ENCODE data around the gene THSD7A. TPM values are rescaled to one million over a fixed set of nuclear protein-coding genes. Genes with fewer than 3 reads are reported as not detected.

Gene THSD7A
- total RNA-seq, 1 experiment from 2014 or later = 0.68 TPM

- CTCF ChIA-PET = interaction anchor here (0.7 to 1.4 kb wide), 4 partner anchors 9 to 158 kb away, joined by 3 read pairs; no protein-coding TSS in a partner anchor
- DNase-seq (ENCODE audit: low spot score) (no peak), ATAC-seq (no peak)
- H3K36me3 Mint-ChIP-seq = 0 out of 2 replicates have a peak, but pooled peaks cover under 1% of the 10 kb centered on the region
- H3K4me1 Mint-ChIP-seq = peaks cover 19% of the 10 kb centered on the region
- H3K27me3 Mint-ChIP-seq (ENCODE audit: low read depth) = no peaks in the 10 kb centered on the region; the same call in 1 of the 2 replicates
- H3K9me3 Mint-ChIP-seq = peaks cover 16% of the 10 kb centered on the region
- TF ChIP-seq ATF3 (CRISPR knock-in tag; conservative IDR thresholded peaks at IDR 0.05) (no peak), TCF7 (CRISPR knock-in tag; IDR thresholded peaks at IDR 0.05; ENCODE audit: low read depth) (no peak), ZNF512 (CRISPR knock-in tag; IDR thresholded peaks at IDR 0.05; ENCODE audit: borderline replicate concordance) (no peak), FOXP1 (CRISPR knock-in tag; IDR thresholded peaks at IDR 0.05; ENCODE audit: borderline replicate concordance) (no peak), ZBTB43 (CRISPR knock-in tag; IDR thresholded peaks at IDR 0.05) (no peak)
- H3K27ac Mint-ChIP-seq = no peak overlapping the region
- no peak overlapping the region for H3K4me3 Mint-ChIP-seq
- POLR2A ChIA-PET = no interaction called here
Measured at GRCh38 chr7:11346302-11346701, 485.7 kb downstream of the THSD7A start.

- Mint-ChIP-seq H3K9me3 (peaks cover 12% of the 10 kb centered on the region), H3K27ac (no peak overlapping the region), H3K4me3 (no peak overlapping the region), H3K27me3 (ENCODE audit: low read depth) (no peaks in the 10 kb centered on the region; the same call in 1 of the 2 replicates), H3K36me3 (no peaks in the 10 kb centered on the region), H3K4me1 (peaks cover 21% of the 10 kb centered on the region)
- TF ChIP-seq ZNF121 (CRISPR knock-in tag; IDR thresholded peaks at IDR 0.05) (no peak), IRF2 (CRISPR knock-in tag; IDR thresholded peaks at IDR 0.05; ENCODE audit: borderline replicate concordance, low read depth) (no peak), ESRRA (CRISPR knock-in tag; IDR thresholded peaks at IDR 0.05; ENCODE audit: borderline replicate concordance) (no peak), GRHL2 (CRISPR knock-in tag; IDR thresholded peaks at IDR 0.05; ENCODE audit: insufficient replicate concordance, severe bottlenecking) (no peak), MAX (CRISPR knock-in tag; IDR thresholded peaks at IDR 0.05) (no peak), CREM (CRISPR knock-in tag; IDR thresholded peaks at IDR 0.05) (no peak), TEAD1 (CRISPR knock-in tag; IDR thresholded peaks at IDR 0.05) (no peak), SP1 (CRISPR knock-in tag; conservative IDR thresholded peaks at IDR 0.05) (no peak), ZNF317 (CRISPR knock-in tag; IDR thresholded peaks at IDR 0.05; ENCODE audit: borderline replicate concordance, low read depth) (no peak), ZNF263 (CRISPR knock-in tag; IDR thresholded peaks at IDR 0.05; ENCODE audit: low read depth) (no peak), SMAD3 (CRISPR knock-in tag; IDR thresholded peaks at IDR 0.05; ENCODE audit: borderline replicate concordance) (no peak), ELF4 (CRISPR knock-in tag; IDR thresholded peaks at IDR 0.05; ENCODE audit: low read depth) (no peak), GABPB1 (CRISPR knock-in tag; IDR thresholded peaks at IDR 0.05) (no peak), ATF6 (CRISPR knock-in tag; IDR thresholded peaks at IDR 0.05) (no peak), ZNF219 (CRISPR knock-in tag; IDR thresholded peaks at IDR 0.05; ENCODE audit: borderline replicate concordance) (no peak), ZNF512 (CRISPR knock-in tag; IDR thresholded peaks at IDR 0.05; ENCODE audit: borderline replicate concordance) (no peak)
- ChIA-PET CTCF (interaction anchor here (0.7 to 1.4 kb wide), 4 partner anchors 10 to 157 kb away, joined by 3 read pairs; no protein-coding TSS in a partner anchor), POLR2A (no interaction called here)
- no peak for ATAC-seq
- no peak for DNase-seq (ENCODE audit: low spot score)
Measured at GRCh38 chr7:11345621-11346020, 486.4 kb downstream of the THSD7A start.
